ENCODE measurements around the gene PPARG. TPM values are rescaled to one million over a fixed set of nuclear protein-coding genes. Genes with fewer than 3 reads are reported as not detected.
"Not testable (repeated sequence)": the region's sequence is repeated elsewhere in the genome, so short reads cannot be mapped to it uniquely, and the experiment has no call there.

Gene PPARG
- total RNA-seq, 1 donor from 2014 or later: 10.1 TPM

DNA sequence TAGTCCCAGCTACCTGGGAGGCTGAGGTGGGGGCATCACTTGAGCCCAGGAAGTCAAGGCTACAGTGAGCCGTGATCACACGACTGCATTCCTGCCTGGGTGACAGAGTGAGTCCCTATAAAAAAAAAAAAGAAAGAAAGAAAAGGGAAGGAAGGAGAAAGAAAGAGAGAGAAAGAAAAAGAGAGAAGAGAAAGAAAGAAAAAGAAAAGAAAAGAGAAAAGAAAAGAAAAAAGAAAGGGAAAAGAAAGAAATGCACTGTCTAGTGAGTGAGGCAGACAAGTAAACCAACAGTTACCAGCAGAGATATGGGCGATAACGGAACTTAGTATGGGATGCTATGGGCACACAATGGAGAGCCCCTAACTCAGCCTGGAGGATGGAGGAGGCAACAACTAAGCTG, 158.2 kb downstream of the PPARG start:
- no peak for DNase-seq (ENCODE audit: low spot score in 2 of 2, unreplicated experiment in 2 of 2)
- Mint-ChIP-seq H3K27ac (no peak overlapping the region), H3K27me3 (ENCODE audit: low read depth) (no peaks in the 10 kb centered on the region), H3K4me3 (no peak overlapping the region), H3K36me3 (no peaks in the 10 kb centered on the region), H3K4me1 (peaks cover 32% of the 10 kb centered on the region), H3K9me3 (peaks cover 6% of the 10 kb centered on the region)
- TF ChIP-seq, protein P1, sequence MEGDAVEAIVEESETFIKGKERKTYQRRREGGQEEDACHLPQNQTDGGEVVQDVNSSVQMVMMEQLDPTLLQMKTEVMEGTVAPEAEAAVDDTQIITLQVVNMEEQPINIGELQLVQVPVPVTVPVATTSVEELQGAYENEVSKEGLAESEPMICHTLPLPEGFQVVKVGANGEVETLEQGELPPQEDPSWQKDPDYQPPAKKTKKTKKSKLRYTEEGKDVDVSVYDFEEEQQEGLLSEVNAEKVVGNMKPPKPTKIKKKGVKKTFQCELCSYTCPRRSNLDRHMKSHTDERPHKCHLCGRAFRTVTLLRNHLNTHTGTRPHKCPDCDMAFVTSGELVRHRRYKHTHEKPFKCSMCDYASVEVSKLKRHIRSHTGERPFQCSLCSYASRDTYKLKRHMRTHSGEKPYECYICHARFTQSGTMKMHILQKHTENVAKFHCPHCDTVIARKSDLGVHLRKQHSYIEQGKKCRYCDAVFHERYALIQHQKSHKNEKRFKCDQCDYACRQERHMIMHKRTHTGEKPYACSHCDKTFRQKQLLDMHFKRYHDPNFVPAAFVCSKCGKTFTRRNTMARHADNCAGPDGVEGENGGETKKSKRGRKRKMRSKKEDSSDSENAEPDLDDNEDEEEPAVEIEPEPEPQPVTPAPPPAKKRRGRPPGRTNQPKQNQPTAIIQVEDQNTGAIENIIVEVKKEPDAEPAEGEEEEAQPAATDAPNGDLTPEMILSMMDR (IDR thresholded peaks at IDR 0.05; ENCODE audit: unreplicated experiment): no peak

DNA sequence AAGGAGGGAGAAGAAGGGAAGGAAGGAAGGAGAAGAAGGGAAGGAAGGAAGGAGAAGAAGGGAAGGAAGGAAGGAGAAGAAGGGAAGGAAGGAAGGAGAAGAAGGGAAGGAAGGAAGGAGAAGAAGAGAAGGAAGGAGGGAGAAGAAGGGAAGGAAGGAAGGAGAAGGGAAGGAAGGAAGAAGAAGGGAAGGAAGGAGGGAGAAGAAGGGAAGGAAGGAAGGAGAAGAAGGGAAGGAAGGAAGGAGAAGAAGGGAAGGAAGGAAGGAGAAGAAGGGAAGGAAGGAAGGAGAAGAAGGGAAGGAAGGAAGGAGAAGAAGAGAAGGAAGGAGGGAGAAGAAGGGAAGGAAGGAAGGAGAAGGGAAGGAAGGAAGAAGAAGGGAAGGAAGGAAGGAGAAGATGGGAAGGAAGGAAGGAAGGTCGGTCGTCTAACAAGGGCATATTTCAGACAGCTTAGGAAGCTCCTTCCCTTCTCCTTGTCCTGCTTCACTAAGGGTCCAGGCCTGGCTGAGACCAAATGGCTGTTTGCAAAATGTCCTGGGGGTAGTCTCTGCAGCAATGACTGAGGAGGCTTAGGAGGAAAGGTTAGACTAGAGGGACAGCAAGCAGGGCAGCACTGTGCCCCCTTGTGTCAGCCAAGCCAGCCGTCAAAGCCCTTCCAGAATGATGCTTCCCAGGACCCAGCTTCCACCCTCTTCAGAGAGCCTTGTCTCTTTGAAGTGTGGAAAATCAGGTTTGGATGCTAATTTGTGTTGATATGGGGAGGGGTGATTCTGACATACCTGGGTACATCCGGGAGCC, 159.7 kb downstream of the PPARG start:
- H3K4me1 Mint-ChIP-seq: peaks cover 24% of the 10 kb centered on the region
- not testable (repeated sequence) for DNase-seq (ENCODE audit: low spot score in 2 of 2, unreplicated experiment in 2 of 2); H3K9me3 Mint-ChIP-seq; H3K27me3 Mint-ChIP-seq (ENCODE audit: low read depth); H3K27ac Mint-ChIP-seq; H3K36me3 Mint-ChIP-seq; H3K4me3 Mint-ChIP-seq

DNA sequence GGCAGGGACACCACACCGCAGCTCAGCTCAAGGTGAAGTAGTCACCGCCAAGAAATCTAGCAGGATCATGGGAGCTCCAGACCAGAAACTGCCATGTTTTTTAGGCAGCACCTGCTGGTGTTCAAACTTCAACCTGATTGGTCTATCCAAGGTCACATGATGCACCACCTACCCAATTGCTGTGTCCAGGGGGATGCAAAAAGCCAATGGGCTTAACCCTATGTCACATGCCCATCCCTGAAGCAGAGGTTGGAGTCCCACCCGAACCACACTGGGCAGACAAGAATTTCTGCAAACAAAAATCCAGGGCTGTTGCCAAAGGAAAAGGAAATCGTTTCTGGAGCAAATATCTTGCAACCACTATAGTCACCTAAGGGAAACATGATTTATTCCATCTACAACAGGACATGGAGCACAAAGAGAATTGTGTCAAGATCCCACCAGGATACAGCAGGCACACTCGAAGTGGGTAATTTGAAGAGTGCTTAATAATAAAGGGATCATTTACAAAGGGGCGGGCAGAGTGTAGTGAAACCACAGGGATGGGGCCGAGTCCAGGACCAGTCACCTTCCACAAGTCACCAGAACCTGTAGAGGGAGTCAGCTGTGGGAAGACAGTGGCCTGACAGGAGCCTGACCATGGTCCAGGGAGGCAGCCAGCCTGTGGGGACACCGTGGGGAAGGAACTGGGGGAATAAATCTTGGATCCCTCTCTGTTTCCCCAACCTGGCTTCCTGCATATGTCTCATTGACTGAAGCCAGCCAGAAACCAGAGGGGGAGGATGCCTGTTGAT, 161.2 kb downstream of the PPARG start:
- TF ChIP-seq, protein P1 (IDR thresholded peaks at IDR 0.05; ENCODE audit: unreplicated experiment): no peak
- Mint-ChIP-seq H3K27me3 (ENCODE audit: low read depth) (no peaks in the 10 kb centered on the region), H3K27ac (no peak overlapping the region), H3K36me3 (no peaks in the 10 kb centered on the region), H3K9me3 (peaks cover 6% of the 10 kb centered on the region), H3K4me3 (no peak overlapping the region), H3K4me1 (peaks cover 10% of the 10 kb centered on the region)
- no peak for DNase-seq (ENCODE audit: low spot score in 2 of 2, unreplicated experiment in 2 of 2)

DNA sequence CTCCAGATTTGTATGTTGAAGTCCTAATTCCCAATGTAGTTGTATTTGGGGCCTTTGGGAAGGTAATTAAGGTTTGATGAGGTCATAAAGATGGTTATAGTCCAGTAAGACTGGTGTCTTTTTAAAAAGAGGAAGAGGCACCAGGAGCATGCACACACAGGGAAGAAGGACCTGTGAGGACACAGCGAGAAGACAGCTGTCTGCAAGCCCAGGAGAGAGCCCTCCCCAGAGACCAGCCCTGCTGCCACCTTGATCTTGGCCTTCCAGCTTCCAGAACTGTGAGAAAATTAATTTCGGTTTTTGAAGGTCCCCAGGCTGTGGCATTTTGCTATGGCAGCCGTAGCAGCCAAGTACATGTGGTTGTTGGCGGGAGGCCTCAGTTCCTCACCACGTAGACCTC, 162.6 kb downstream of the PPARG start:
- H3K27me3 Mint-ChIP-seq (ENCODE audit: low read depth): no peaks in the 10 kb centered on the region
- no peak for DNase-seq (ENCODE audit: low spot score in 2 of 2, unreplicated experiment in 2 of 2)
- H3K36me3 Mint-ChIP-seq: no peaks in the 10 kb centered on the region
- H3K27ac Mint-ChIP-seq: no peak overlapping the region
- peaks cover 4% of the 10 kb centered on the region for H3K4me1 Mint-ChIP-seq
- no peak overlapping the region for H3K4me3 Mint-ChIP-seq
- peaks cover 6% of the 10 kb centered on the region for H3K9me3 Mint-ChIP-seq
- TF ChIP-seq, protein P1 (IDR thresholded peaks at IDR 0.05; ENCODE audit: unreplicated experiment): no peak

DNA sequence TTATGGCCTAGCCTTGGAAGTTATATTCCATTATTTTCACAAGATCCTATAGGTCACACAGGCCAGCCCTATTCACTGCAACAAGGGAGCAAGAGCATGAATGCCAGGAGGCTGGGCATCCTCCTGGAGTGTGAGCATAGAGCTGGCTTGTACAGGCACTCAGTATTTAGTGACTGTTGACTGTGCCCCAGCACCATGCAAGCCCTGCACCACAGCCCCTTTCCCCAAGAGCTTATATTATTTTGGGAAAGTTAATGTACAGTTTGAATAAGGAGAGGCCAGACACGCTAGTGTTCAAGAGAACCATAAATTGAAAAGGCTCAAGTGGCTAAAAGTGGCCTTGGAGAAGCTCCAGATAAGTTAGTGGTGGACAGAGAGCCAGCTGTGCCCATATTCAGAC, 163.1 kb downstream of the PPARG start:
- H3K4me3 Mint-ChIP-seq: no peak overlapping the region
- no peaks in the 10 kb centered on the region for H3K36me3 Mint-ChIP-seq
- TF ChIP-seq, protein P1 (IDR thresholded peaks at IDR 0.05; ENCODE audit: unreplicated experiment): no peak
- H3K9me3 Mint-ChIP-seq: peaks cover 6% of the 10 kb centered on the region
- no peak overlapping the region for H3K27ac Mint-ChIP-seq
- H3K4me1 Mint-ChIP-seq: peaks cover 4% of the 10 kb centered on the region
- no peaks in the 10 kb centered on the region for H3K27me3 Mint-ChIP-seq (ENCODE audit: low read depth)
- DNase-seq (ENCODE audit: low spot score in 2 of 2, unreplicated experiment in 2 of 2): no peak

Data from mesothelial cell of epicardium (in vitro differentiated cells).